Gastrocnemius medialis (tissue), 4 donors: Measurements from ENCODE around the gene ARRDC5. TPM values are rescaled to one million over a fixed set of nuclear protein-coding genes. Genes with fewer than 3 reads are reported as not detected.
"Not testable (repeated sequence)": the region's sequence is repeated elsewhere in the genome, so short reads cannot be mapped to it uniquely, and the experiment has no call there.

Experiments used
- ATAC-seq, 2 donors: fragments of 150-250 bp; one replicate each; pipeline ENCODE4 v1.9.1; 2016
- DNase-seq, 2 donors: peaks; one replicate each; pipeline ENCODE4 v3.0.0-alpha.2; 2019
- H3K27ac ChIP-seq, 4 donors: fragments of 200-600 bp; sonication (generic); 1 replicate in 1 of 4; 2 replicates in 3 of 4; pipeline ENCODE4 v1.5.1; 2016 to 2018; ENCODE audit warnings: mild to moderate bottlenecking in 2 of 4, moderate library complexity in 1 of 4
- H3K27me3 ChIP-seq, 3 donors: fragments of 200-600 bp; sonication (generic) in 2 of 3; 1 replicate in 1 of 3; 2 replicates in 2 of 3; pipeline versions ENCODE4 v1.5.1 to v1.6.0; 2016 to 2019; ENCODE audit warnings: mild to moderate bottlenecking in 1 of 3, moderate library complexity in 1 of 3
- H3K36me3 ChIP-seq, 2 donors: fragments of 200-600 bp; sonication (generic) in 1 of 2; one replicate each; pipeline ENCODE4 v1.5.1; 2017 to 2018
- H3K4me1 ChIP-seq, 2 donors: fragments of 200-600 bp; sonication (generic) in 1 of 2; one replicate each; pipeline ENCODE4 v1.5.1; 2016 to 2017; ENCODE audit warnings: mild to moderate bottlenecking in 2 of 2
- H3K4me3 ChIP-seq, 4 donors: fragments of 200-600 bp; sonication (generic) in 3 of 4; 1 replicate in 1 of 4; 2 replicates in 3 of 4; pipeline ENCODE4 v1.5.1; 2016 to 2019; ENCODE audit warnings: mild to moderate bottlenecking in 2 of 4
- H3K9me3 ChIP-seq, 3 donors: fragments of 200-600 bp; sonication (generic) in 2 of 3; 1 replicate in 1 of 3; 2 replicates in 2 of 3; pipeline ENCODE4 v1.5.1; 2016 to 2019
- POLR2A ChIP-seq, 2 donors: fragments of 450-650 bp; IDR thresholded peaks; one replicate each; pipeline ENCODE4 v1.6.1; 2017; ENCODE audit warnings: antibody characterized with exemption in 2 of 2, mild to moderate bottlenecking in 2 of 2, moderate library complexity in 2 of 2
- in situ Hi-C, 4 donors: fragments of 200-750 bp; cut with MboI; loops; one replicate each; pipeline versions ENCODE4 v1.15.0 to v1.8.0; 2017; ENCODE audit warnings: low sequenced_read_pairs in 4 of 4
- intact Hi-C: fragments of 100-400 bp; cut with DNase I; formaldehyde crosslinking; loops from one replicate; pipeline ENCODE4 v1.15.1; 2023; ENCODE audit warnings: low total_unique reads
- total RNA-seq, 4 donors: library from RNA; depleted of rRNA; stranded (reverse); fragments of >200 nt; gene quantifications; one replicate each; pipeline versions ENCODE4 v1.1.0 to v1.2.3, GENCODE V29; 2016
- TF ChIP-seq, protein P1 (sequence below), 5 experiments: fragments of 450-650 bp in 3 of 5; fragments of 200-600 bp in 2 of 5; sonication (generic) in 2 of 5; IDR thresholded peaks in 4 of 5; conservative IDR thresholded peaks in 1 of 5; 1 replicate in 4 of 5; 2 replicates in 1 of 5; pipeline ENCODE4 v1.5.1; 2016 to 2019; ENCODE audit warnings: antibody characterized with exemption in 5 of 5, mild to moderate bottlenecking in 3 of 5, moderate library complexity in 3 of 5

Gene ARRDC5
- total RNA-seq, 4 donors from 2014 or later: not detected

DNA sequence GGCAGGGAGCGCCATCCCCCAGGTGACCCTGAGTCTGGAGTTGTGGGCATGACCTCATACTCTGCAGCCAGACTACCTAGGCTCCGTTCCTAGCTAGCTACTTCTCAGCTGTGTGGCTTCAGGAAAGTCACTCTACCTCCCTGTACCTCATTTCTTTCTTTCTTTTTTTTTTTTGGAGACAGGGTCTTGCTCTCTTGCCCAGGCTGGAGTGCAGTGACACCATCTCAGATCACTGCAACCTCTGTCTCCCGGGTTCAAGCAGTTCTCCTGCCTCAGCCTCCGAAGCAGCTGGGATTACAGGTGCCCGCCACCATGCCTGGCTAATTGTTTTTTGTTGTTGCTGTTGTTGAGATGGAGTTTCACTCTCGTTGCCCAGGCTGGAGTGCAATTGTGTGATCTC is 50.2 kb downstream of the ARRDC5 start:
- intact Hi-C loops (loop anchor here (5.0 kb wide), 1 partner anchor 120 kb away; no protein-coding TSS in a partner anchor), in situ Hi-C loops (loop anchor here in 2 of 4 donors (5.0 to 10.0 kb wide), 2 partner anchors 45 to 48 kb away; no protein-coding TSS in a partner anchor)
- no peak overlapping the region for H3K27ac ChIP-seq
- no peaks in the 10 kb centered on the region for H3K9me3 ChIP-seq
- H3K4me1 ChIP-seq: no peaks in the 10 kb centered on the region
- DNase-seq (no peak), ATAC-seq (no peak)
- TF ChIP-seq, protein P1, sequence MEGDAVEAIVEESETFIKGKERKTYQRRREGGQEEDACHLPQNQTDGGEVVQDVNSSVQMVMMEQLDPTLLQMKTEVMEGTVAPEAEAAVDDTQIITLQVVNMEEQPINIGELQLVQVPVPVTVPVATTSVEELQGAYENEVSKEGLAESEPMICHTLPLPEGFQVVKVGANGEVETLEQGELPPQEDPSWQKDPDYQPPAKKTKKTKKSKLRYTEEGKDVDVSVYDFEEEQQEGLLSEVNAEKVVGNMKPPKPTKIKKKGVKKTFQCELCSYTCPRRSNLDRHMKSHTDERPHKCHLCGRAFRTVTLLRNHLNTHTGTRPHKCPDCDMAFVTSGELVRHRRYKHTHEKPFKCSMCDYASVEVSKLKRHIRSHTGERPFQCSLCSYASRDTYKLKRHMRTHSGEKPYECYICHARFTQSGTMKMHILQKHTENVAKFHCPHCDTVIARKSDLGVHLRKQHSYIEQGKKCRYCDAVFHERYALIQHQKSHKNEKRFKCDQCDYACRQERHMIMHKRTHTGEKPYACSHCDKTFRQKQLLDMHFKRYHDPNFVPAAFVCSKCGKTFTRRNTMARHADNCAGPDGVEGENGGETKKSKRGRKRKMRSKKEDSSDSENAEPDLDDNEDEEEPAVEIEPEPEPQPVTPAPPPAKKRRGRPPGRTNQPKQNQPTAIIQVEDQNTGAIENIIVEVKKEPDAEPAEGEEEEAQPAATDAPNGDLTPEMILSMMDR (IDR thresholded peaks at IDR 0.05 in 4 of 5, conservative IDR thresholded peaks at IDR 0.05 in 1 of 5): no peak
- TF ChIP-seq POLR2A (IDR thresholded peaks at IDR 0.05): no peak
- no peak overlapping the region for H3K4me3 ChIP-seq
- peaks cover 0 to 58% of the 10 kb centered on the region in 2 donors for H3K36me3 ChIP-seq
- H3K27me3 ChIP-seq: no peaks in the 10 kb centered on the region

DNA sequence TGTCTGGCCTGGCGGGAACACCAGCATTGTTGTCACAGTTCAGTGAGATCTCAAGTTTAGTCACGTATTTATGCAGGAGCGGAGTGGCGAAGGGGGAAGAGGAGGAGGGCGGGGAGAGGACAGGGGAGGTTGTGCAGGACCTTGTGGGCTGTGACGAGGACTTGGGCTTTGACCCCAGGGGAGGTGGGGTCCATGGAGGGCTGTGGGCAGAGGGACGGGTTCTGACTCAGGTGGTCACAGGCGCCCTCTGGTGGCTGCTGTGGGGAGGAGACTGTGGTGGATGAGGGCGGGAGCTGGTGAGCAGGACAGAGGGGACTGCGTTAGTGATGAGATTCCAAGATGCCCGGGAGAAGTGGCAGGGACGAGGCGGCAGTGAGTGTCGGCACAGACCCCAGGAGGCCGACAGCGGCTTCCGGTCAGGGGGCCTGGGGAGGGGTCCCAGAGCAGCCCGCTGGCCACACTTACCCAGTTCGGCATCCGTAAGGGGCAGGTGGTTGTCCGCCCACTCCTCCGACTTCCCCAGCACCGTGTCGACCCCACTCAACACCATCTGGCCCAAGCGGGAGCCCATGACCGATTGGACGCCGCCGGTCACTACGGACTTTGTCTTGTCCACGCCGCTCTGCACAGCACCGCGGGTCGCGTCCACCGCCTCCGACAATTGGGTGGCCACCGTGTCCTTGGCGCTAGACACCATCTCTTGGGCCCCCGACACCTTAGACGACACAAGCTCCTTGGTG is 51.0 kb downstream of the ARRDC5 start:
- TF ChIP-seq POLR2A (IDR thresholded peaks at IDR 0.05): no peak
- TF ChIP-seq, protein P1 (IDR thresholded peaks at IDR 0.05 in 4 of 5, conservative IDR thresholded peaks at IDR 0.05 in 1 of 5): peak; percentile 83 to 97 (median 95)
- Histone ChIP-seq H3K4me3 (no peak overlapping the region), H3K27me3 (no peaks in the 10 kb centered on the region), H3K9me3 (no peaks in the 10 kb centered on the region), H3K27ac (peak overlapping the region in 2 of 4 donors; percentile 12 to 16), H3K36me3 (peaks cover 0 to 54% of the 10 kb centered on the region in 2 donors), H3K4me1 (no peaks in the 10 kb centered on the region)
- ATAC-seq: peak; percentile 61 to 87
- DNase-seq: peak in 1 of 2 donors; percentile 75
- intact Hi-C loops (loop anchor here (1.0 to 5.0 kb wide), 2 partner anchors 42 to 119 kb away; no protein-coding TSS in a partner anchor), in situ Hi-C loops (loop anchor here in 2 of 4 donors (5.0 to 10.0 kb wide), 2 partner anchors 44 to 47 kb away; no protein-coding TSS in a partner anchor)

DNA sequence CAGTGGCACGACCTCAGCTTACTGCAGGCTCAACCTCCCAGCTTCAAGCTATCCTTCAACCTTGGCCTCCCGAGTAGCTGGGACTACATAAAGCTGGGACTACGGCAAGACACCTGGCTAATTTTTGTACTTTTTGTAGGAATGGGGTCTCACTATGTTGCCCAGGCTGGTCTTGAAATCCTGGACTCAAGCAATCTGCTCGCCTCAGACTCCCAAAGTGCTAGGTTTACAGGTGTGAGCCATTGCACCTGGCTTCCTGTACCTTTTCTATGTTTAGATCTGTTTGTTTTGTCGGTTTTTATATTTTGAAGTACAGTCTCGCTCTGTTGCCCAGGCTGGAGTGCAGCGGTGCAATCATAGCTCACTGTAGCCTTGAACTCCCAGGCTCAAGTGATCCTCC is 53.7 kb downstream of the ARRDC5 start:
- intact Hi-C loops: no loop called here
- Histone ChIP-seq H3K27ac (peak overlapping the region in 3 of 4 donors; percentile 40 to 49 (median 41)), H3K4me1 (peaks cover 3 to 9% of the 10 kb centered on the region in 2 donors), H3K4me3 (no peak overlapping the region), H3K9me3 (no peaks in the 10 kb centered on the region), H3K36me3 (peaks cover 0 to 47% of the 10 kb centered on the region in 2 donors), H3K27me3 (no peaks in the 10 kb centered on the region)
- TF ChIP-seq, protein P1 (IDR thresholded peaks at IDR 0.05 in 4 of 5, conservative IDR thresholded peaks at IDR 0.05 in 1 of 5): no peak
- TF ChIP-seq POLR2A (IDR thresholded peaks at IDR 0.05): no peak
- no peak for DNase-seq
- ATAC-seq: no peak
- in situ Hi-C loops: loop anchor here in 1 of 4 donors (5.0 kb wide), 1 partner anchor 42 kb away; no protein-coding TSS in a partner anchor

DNA sequence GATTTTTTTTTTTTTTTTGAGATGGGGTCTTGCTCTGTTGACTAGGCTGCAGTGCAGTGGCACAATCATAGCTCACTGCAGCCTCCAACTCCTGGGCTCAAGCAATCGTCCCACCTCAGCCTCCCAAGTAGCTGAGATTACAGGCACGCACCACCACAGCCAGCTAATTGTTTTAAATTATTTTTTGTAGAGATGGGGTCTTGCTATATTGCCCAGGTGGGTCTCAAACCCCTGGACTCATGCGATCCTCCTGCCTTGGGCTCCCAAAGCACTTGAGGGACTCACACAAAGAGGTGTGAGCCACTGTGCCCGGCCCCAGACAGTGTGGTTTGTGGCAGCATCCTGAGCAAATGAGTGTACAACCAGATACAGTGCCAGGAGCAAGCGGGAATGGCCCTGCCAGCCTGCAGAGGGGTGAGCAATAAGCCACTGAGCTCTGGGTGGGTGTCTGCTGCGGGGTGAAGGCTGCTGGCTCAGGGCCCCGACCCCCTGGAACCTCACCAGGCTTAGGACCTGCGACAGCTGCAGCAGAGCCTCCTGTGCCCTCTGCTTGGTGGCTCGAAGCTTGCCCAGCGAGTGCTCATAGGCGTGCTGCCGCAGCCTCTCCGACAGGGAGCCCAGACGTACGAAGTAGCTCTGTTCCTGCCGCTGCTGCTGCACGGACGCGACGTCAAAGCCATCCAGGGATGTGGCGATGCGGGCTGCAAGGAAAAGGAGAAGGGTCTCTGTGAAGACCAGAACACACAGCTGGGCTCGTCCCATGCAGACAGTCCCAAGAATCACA is 55.3 kb downstream of the ARRDC5 start:
- intact Hi-C loops (no loop called here), in situ Hi-C loops (loop anchor here in 1 of 4 donors (5.0 kb wide), 1 partner anchor 40 kb away; no protein-coding TSS in a partner anchor)
- Histone ChIP-seq H3K9me3 (no peaks in the 10 kb centered on the region), H3K36me3 (peaks cover 0 to 61% of the 10 kb centered on the region in 2 donors), H3K27ac (peak overlapping the region in 2 of 4 donors; percentile 66 to 76), H3K27me3 (no peaks in the 10 kb centered on the region), H3K4me3 (no peak overlapping the region), H3K4me1 (peaks cover 3 to 9% of the 10 kb centered on the region in 2 donors)
- ATAC-seq: no peak
- TF ChIP-seq, protein P1 (IDR thresholded peaks at IDR 0.05 in 4 of 5, conservative IDR thresholded peaks at IDR 0.05 in 1 of 5): no peak
- TF ChIP-seq POLR2A (IDR thresholded peaks at IDR 0.05): no peak
- DNase-seq: no peak

DNA sequence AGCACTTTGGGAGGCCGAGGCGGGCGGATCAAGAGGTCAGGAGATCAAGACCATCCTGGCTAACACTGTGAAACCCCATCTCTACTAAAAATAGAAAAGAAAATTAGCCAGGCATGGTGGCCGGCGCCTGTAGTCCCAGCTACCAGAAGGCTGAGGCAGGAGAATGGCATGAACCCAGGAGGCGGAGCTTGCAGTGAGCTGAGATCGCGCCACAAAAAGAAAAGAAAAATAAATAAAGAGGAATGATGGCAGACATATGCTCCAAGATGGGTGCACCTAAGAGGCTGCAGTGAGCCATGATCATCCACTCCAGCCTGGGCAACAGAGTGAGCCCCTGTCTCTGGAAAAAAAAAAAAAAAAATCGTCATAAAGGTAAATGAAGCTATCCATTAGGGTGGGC is 56.7 kb downstream of the ARRDC5 start:
- Histone ChIP-seq H3K36me3 (peaks cover 0 to 66% of the 10 kb centered on the region in 2 donors), H3K27ac (peak overlapping the region; percentile 66 to 76 (median 72))
- H3K4me3 ChIP-seq, H3K27me3 ChIP-seq, H3K4me1 ChIP-seq, intact Hi-C loops, H3K9me3 ChIP-seq: not testable (repeated sequence)
- peak in 1 of 2 donors; percentile 61 for DNase-seq
- in situ Hi-C loops: loop anchor here in 1 of 4 donors (5.0 kb wide), 1 partner anchor 39 kb away; no protein-coding TSS in a partner anchor
- peak; percentile 15 to 35 for ATAC-seq
